Measurements from ENCODE around the gene SLC12A3. TPM values are rescaled to one million over a fixed set of nuclear protein-coding genes. Genes with fewer than 3 reads are reported as not detected.

The SLC12A3 gene
- total and polyA plus RNA-seq, 2 of the 8 experiments (the other 6 are each of a cell fraction or from before 2014, with no cell fraction given) = not detected

GRCh38 chr16:56931892-56932720 is 67.1 kb downstream of the SLC12A3 start, which contains the start of gene HERPUD1:
TSS of gene HERPUD1 (plus strand) at chr16:56932142. CDS start at chr16:56932245, 103 bp downstream.
- peak; percentile 91 to 97 for DNase-seq (ENCODE audit: low read depth in 1 of 2, low spot score in 2 of 2)
- Histone ChIP-seq H2BK20ac (ENCODE audit: low read length) (peak within 1 kb of the TSS; percentile 87), H3K79me1 (ENCODE audit: low read depth, low read length) (no peaks in the 10 kb centered on the region), H3K9ac (replicated peaks in 1 of 4; ENCODE audit: extremely low read depth in 1 of 4, low read depth in 3 of 4, low read length in 3 of 4) (peak within 1 kb of the TSS; percentile 78 to 94 (median 88)), H4K20me1 (replicated peaks in 1 of 2; ENCODE audit: control insufficient read depth in 1 of 2, insufficient read depth in 2 of 2, low read length in 2 of 2) (peaks cover 4 to 7% of the 10 kb centered on the region in 2 experiments), H2BK5ac (ENCODE audit: low read depth, low read length) (peak within 1 kb of the TSS; percentile 69), H3K4me2 (ENCODE audit: insufficient read depth in 1 of 2, low read depth in 2 of 2, low read length in 2 of 2) (peak within 1 kb of the TSS; percentile 84 to 90), H4K5ac (ENCODE audit: insufficient read length, low read depth, low read length) (peak within 1 kb of the TSS; percentile 75), H2BK12ac (ENCODE audit: low read depth, low read length) (peak within 1 kb of the TSS; percentile 95), H3K56ac (replicated peaks; ENCODE audit: insufficient read length, low read depth, low read length) (peak within 1 kb of the TSS; percentile 42), H3K4me3 (ENCODE audit: extremely low read depth in 1 of 4, insufficient read depth in 2 of 4, low read depth in 3 of 4, low read length in 4 of 4) (peak within 1 kb of the TSS; percentile 69 to 95 (median 84)), H3K27me3 (replicated peaks in 1 of 4; ENCODE audit: control insufficient read depth in 3 of 4, extremely low read depth in 1 of 4, insufficient read depth in 3 of 4, low read length in 3 of 4) (no peaks in the 10 kb centered on the region), H2BK120ac (replicated peaks; ENCODE audit: low read depth, low read length) (no peak within 1 kb of the TSS), H2AFZ (ENCODE audit: low read length) (no peak within 1 kb of the TSS), H3K4me1 (replicated peaks in 1 of 4; ENCODE audit: control insufficient read depth in 3 of 4, insufficient read depth in 4 of 4, low read length in 3 of 4) (peaks cover 5 to 17% (median 11%) of the 10 kb centered on the region in 4 experiments), H3K4ac (replicated peaks; ENCODE audit: insufficient read length, low read depth, low read length) (peak within 1 kb of the TSS; percentile 36), H3K18ac (ENCODE audit: extremely low read depth, low read length) (peak within 1 kb of the TSS; percentile 94), H3K23ac (ENCODE audit: insufficient read length) (no peak within 1 kb of the TSS), H2BK15ac (ENCODE audit: low read length) (peak within 1 kb of the TSS; percentile 48; the same call in 1 of the 2 replicates), H3K9me3 (ENCODE audit: insufficient read depth in 2 of 2, low read depth in 1 of 2, low read length in 1 of 2) (no peaks in the 10 kb centered on the region), H4K8ac (ENCODE audit: extremely low read depth, insufficient read depth, low read length) (peak within 1 kb of the TSS; percentile 99; the same call in 1 of the 2 replicates), H4K91ac (replicated peaks; ENCODE audit: insufficient read length, low read length) (peak within 1 kb of the TSS; percentile 13), H3K79me2 (ENCODE audit: control insufficient read depth in 1 of 2, insufficient read depth in 2 of 2, low read length in 2 of 2) (peaks cover 0 to 32% of the 10 kb centered on the region in 2 experiments; a peak in 2 of 4 replicates), H2AK5ac (ENCODE audit: low read depth, low read length) (peak within 1 kb of the TSS; percentile 97; the same call in 1 of the 2 replicates), H3K36me3 (ENCODE audit: control insufficient read depth in 2 of 4, insufficient read depth in 4 of 4, low read length in 3 of 4) (peaks cover 5 to 22% (median 13%) of the 10 kb centered on the region in 4 experiments; a peak in 7 of 8 replicates), H3K23me2 (ENCODE audit: low read depth, low read length) (peaks cover 5% of the 10 kb centered on the region; the same call in 1 of the 2 replicates), H3K27ac (ENCODE audit: low read depth, low read length) (peak within 1 kb of the TSS; percentile 81), H3K14ac (ENCODE audit: insufficient read length) (no peak within 1 kb of the TSS)
- WGBS, 2 experiments (ENCODE audit: extremely low coverage in 1 of 2, insufficient coverage in 1 of 2, insufficient read length in 1 of 2, insufficient replicate concordance in 2 of 2, low coverage in 1 of 2, low lambda C conversion rate in 2 of 2, missing lambda C conversion rate in 1 of 2) = 1% methylated on average over 53 of the region's 83 CpGs; no CpG with 5 or more reads in 1 of the 2 experiments
- POLR2A ChIA-PET (ENCODE audit: partially characterized antibody) = interaction anchor here (0.7 to 11.4 kb wide), 36 partner anchors 8 to 385 kb away, joined by 3 to 125 read pairs (median 4); partner anchors contain the start of genes MT1E, NUP93 and SLC12A3
- FAIRE-seq = no peak
- CTCF ChIA-PET (ENCODE audit: partially characterized antibody) = interaction anchor here (1.0 to 6.7 kb wide), 5 partner anchors 14 to 68 kb away, joined by 3 to 32 read pairs (median 3); no protein-coding TSS in a partner anchor
- no peak for TF ChIP-seq POU5F1 (IDR thresholded peaks at IDR 0.05; ENCODE audit: low read depth, low read length)
- TF ChIP-seq RXRA (IDR thresholded peaks at IDR 0.05; ENCODE audit: insufficient read depth, low read depth, low read length) = no peak
- no peak; the same call in 1 of the 2 replicates for TF ChIP-seq NRF1 (IDR thresholded peaks at IDR 0.05; ENCODE audit: low read depth, low read length)
- no peak for TF ChIP-seq MAFK (IDR thresholded peaks at IDR 0.05; ENCODE audit: low read depth, low read length)
- no peak for TF ChIP-seq BCL11A (IDR thresholded peaks at IDR 0.05; ENCODE audit: low read depth in 2 of 2, low read length in 2 of 2)
- no peak for TF ChIP-seq TEAD4 (IDR thresholded peaks at IDR 0.05; ENCODE audit: low read depth, low read length)
- no peak for TF ChIP-seq HDAC2 (IDR thresholded peaks at IDR 0.05; ENCODE audit: borderline replicate concordance in 1 of 2, low read depth in 2 of 2, low read length in 2 of 2)
- TF ChIP-seq E2F6 (IDR thresholded peaks at IDR 0.05) = peak; percentile 77

Data from H1 (cell line).